GM18873 (cell line): ENCODE measurements around the gene FGD2.
A peak's percentile ranks its signal among the peaks of the same experiment; 100 is the strongest.
"Not testable (repeated sequence)": the region's sequence is repeated elsewhere in the genome, so short reads cannot be mapped to it uniquely, and the experiment has no call there.

Source experiments
- ATAC-seq: cut with Tn5 transposase; IDR thresholded peaks from one replicate; pipeline ENCODE4 v1.9.1; 2021; ENCODE audit warnings: mild to moderate bottlenecking, moderate library complexity, moderate number of reproducible peaks; ENCODE audit not compliant: unreplicated experiment, low FRiP score

FGD2 gene

DNA sequence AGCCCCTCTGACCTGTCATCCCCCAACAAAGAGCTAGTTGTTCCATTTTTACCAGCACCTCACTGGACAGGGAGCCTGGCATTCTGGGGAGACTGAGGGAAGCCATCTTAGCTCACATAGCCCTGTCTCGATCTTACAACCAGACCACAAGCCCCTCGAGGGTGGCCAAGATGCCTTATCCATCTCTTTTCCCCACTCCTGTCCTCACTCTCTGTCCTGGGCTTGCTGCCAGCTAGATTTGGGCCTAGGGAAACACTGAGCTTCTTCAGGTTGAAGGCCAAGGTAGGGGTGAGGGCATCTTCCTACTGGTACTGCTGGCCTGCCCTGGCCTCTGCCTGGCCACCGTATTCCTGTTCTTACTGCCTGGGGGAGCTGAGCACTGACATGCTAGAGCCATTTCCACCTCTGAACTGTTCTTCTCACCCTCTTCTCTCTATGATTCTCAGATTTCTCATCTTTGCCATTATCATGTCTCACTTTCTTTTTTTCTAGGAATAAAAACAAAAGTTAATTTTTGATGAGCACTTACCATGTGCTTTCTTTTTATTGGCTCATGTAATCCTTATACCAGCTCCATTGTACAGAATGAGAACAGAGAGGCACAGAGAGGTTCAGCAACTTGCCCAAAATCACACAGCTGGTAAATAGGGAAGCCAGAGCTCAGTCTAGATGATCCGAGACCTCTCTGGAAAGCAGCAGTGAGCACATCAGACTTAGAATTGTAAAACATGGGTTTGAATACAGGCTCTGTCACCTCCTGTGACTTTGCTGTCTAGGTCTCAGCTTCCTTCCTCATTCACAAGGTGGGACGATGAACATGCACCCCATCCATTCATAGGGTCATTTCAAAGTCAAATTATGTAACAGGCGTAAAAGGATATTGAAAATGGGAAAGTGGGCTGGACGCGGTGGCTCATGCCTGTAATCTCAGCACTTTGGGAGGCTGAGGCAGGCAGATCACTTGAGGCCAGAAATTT lies 28.7 kb downstream of the FGD2 start:
- no peak for ATAC-seq

DNA sequence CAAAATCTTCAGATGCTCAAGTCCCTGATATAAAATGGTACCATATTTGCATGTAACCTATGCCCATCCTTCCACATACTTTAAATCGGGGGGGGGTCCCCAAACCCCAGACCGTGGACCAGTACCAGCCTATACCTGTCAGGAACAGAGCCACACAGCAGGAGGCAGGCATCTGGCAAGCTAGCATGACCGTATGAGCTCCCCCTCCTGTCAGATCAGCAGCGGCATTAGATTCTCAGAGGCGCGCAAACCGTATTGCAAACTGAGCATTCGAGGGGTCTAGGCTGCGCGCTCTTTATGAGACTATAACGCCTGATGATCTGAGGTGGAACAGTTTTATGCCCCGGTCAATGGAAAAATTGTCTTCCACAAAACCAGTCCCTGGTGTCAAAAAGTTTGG lies 30.7 kb downstream of the FGD2 start:
- no peak for ATAC-seq

GRCh38 chr6:37038292-37039198 lies 33.1 kb downstream of the FGD2 start:
- no peak for ATAC-seq

GRCh38 chr6:37039958-37040357 lies 34.5 kb downstream of the FGD2 start:
- no peak for ATAC-seq

- ATAC-seq: no peak
Observed at GRCh38 chr6:37041521-37041920, 36.1 kb downstream of the FGD2 start.

GRCh38 chr6:37042150-37042549 lies 36.7 kb downstream of the FGD2 start:
- ATAC-seq: no peak

DNA sequence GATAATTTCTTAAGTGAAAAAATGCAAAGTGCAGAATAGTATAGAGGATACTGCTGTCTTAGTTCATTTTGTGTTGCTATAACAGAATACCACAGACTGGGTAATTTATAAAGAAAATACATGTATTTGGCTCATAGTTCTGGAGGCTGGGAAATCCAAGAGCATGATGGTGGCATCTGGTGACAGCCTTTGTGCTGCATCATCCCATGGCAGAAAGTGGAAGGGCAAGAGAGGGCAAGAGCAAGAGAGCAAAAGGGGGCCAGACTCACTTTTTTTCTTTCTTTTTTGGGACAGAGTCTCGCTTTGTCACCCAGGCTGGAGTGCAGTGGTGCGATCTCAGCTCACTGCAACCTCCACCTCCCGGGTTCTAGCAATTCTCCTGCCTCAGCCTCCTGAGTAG lies 37.6 kb downstream of the FGD2 start:
- ATAC-seq: not testable (repeated sequence)

- no peak for ATAC-seq
Observed at GRCh38 chr6:37047346-37047688, 41.9 kb downstream of the FGD2 start.

DNA sequence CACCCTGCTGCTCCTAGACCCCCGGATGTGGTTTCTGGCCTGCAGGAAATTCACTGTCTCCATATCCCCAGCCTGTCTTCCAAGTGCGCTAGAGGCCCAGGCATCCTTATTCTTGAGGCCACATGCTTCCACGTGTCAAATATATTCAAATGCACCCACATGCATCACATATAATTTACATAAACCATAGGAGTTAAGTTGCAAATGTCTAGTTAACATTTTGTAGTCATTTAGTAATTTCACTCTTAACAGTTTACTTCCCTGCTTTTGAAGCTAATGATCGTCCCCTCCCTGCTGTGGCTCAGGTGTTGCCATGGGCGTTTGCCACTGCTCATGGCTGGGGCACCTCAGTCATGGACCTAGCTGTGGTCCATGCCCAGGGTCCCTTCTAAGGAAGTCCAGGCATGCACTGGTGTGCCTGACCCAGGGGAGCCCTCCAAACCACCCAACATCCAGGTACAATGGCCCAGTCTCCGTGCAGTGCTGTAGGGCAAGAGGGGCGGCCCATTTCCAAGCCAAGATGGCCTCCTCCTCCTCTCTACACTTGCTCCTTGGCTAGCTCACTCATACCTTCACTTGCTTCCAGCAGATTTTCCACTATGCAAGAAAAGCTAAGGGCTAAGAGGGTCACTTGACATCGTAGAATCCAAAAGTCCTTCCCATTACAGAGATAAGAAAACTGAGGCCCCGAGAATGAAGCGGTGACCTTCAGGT lies 42.4 kb downstream of the FGD2 start:
- no peak for ATAC-seq

- no peak for ATAC-seq
Observed at GRCh38 chr6:37048403-37048850, 43.0 kb downstream of the FGD2 start.

DNA sequence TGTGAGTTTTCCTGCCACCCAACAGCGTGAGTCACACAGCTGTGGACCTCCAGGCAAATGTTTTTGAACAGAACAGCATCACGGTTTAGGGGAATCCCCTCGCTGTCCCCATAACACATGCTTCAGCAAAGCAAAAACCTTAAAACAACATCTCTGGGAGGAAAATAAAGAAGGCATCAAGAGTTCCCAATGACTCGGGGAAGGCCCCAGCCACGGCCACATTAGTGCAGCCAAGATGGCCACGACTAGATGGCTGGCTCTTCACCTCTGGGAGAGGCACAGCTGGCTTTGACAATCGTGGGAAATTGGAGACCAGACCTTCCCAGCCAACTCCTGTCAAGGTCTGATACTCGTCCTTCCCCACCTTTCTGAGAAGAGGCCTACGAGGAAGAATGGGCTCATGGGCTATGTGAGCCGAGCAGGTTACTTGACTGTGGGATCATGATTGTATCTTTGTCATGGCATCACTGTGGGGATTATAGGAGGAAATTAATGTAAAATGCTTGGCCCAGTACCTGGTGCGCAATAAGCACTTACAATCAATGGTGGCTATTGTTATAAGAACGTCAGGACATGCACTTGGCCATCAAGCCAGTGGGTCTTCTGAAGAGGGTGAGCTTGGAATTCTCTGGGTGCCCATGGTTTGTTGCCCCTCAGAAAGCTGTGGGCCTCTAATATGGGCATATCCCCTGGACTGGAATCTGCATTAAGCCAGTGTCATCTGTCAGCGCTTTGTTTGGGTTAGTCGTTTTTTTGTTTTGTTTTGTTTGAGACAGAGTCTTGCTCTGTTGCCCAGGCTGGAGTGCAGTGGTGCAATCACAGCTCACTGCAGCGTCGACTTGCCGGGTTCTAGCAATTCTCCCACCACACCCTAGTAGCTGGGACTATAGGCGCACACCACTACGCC lies 43.6 kb downstream of the FGD2 start:
- peak; percentile 45 for ATAC-seq

DNA sequence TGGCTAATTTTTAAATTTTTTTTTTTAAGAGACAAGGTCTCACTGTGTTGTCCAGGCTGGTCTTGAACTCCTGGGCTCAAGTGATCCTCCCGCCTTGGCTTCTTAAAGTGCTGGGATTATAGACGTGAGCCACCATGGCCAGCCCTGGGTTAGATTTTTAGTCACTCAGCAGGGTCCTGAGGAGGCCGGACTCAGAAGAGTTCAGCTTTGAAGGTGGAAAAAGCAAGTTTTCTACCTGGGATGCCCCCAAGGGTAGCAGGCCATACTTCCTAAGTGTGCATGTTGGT lies 44.2 kb downstream of the FGD2 start:
- ATAC-seq: no peak

- ATAC-seq: peak; percentile 33
Observed at GRCh38 chr6:37050045-37050853, 44.8 kb downstream of the FGD2 start.

DNA sequence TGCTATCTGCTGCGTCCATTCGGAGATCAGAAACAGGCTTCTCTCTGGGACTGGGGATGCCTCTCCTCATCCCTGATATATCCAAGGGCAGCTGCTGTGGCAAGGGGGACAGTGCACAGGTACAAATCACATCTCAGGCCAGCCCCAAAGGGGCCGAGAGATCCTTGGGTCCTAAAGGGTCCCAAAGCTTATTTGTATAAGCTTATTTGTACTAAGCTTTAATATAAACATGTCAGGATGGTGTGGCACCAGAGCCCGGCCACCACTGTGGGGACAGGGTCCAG lies 45.3 kb downstream of the FGD2 start:
- no peak for ATAC-seq

GRCh38 chr6:37051138-37052026 lies 45.9 kb downstream of the FGD2 start:
- no peak for ATAC-seq

- ATAC-seq: no peak
Observed at GRCh38 chr6:37052027-37052628, 46.7 kb downstream of the FGD2 start.

DNA sequence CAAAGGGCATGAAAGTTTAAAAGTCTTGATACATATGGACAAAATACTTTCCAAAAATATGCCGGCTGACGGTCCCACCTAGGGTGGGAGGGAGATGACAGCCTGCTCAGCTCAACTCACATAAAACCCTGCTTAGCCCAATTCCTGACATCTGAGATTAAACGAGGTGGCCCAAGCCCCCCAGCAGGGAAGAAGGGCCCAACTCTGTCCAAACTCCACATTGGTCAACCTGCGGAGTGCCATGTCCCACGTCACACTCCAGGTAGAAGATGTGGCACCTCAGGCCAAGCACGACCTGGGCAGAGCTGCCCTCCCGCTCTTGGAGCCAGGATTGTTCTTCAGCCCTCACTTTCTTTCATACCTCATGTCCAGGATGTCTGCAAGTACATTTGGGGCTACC lies 48.2 kb downstream of the FGD2 start:
- no peak for ATAC-seq

- no peak for ATAC-seq
Observed at GRCh38 chr6:37054171-37054570, 48.7 kb downstream of the FGD2 start.
